GM21576 (cell line): Measurements from ENCODE around the gene SPHK2.
"Not testable (repeated sequence)": the region's sequence is repeated elsewhere in the genome, so short reads cannot be mapped to it uniquely, and the experiment has no call there.

ENCODE experiments used
- ATAC-seq: cut with Tn5 transposase; IDR thresholded peaks from one replicate; pipeline ENCODE4 v1.9.1; 2021; ENCODE audit warnings: mild to moderate bottlenecking, moderate library complexity; ENCODE audit not compliant: unreplicated experiment

The SPHK2 gene

DNA sequence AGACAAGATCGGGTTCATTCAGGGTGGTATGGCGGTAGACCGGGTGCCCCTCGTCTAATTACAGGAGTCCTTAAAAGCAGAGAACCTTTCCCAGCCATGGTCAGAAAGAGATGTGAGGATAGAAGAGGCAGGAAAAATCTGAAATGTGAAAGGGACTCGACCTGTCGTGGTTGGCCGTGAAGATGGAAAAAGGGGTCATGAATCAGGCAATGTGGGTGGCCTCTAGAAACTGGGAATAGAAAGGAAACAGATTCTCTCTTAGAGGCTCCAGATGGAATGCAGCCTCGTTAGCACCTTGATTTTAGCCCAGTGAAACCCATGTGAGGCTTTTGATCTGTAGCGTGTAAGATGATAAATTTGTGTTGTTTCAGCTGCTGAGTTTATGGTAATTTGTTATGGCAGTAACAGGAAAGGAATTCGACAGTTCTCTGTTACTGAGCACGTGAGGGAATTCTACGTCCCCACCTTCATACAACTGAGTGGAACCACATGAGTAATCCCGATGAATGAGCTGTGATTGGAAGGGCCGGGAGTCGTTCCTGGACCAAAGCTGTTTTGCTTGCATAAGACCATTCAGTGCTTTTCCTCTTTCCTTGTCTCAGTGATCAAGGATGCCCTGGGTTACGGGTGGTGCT lies 37.7 kb downstream of the SPHK2 start:
- ATAC-seq, result no peak

DNA sequence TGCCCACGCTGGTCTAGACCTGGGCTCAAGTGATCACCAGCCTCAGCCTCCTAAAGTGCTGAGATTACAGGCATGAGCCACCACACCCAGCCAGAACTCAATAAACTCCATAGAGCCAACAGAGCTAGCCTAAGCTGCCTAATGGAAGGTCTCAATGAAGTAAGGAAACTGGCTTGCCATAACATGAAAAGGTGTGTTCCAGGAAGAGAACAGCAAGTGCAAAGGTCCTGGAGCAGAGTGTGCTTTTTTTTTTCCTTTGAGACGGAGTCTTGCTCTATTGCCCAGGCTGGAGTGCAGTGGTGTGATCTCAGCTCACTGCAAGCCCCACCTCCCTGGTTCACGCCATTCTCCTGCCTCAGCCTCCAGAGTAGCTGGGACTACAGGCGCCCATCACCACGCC lies 38.5 kb downstream of the SPHK2 start:
- not testable (repeated sequence) for ATAC-seq

DNA sequence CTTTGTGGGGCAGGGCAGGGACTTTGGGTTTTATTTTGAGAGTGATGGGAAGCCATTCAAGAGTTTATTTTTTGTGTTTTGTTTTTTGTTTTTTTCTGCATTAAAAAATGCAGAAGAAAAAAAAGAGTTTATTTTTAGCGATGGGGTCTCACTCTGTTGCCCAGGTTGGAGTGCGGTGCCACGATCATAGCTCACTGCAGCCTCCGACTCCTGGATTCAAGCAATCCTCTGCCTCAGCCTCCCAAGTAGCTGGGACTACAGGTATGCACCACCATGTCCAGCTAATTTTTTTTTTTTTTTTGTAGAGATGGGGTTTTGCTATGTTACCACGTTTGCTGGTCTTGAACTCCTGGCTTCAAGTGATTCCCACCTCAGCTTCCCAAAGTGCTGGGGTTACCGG lies 39.2 kb downstream of the SPHK2 start:
- no peak for ATAC-seq

DNA sequence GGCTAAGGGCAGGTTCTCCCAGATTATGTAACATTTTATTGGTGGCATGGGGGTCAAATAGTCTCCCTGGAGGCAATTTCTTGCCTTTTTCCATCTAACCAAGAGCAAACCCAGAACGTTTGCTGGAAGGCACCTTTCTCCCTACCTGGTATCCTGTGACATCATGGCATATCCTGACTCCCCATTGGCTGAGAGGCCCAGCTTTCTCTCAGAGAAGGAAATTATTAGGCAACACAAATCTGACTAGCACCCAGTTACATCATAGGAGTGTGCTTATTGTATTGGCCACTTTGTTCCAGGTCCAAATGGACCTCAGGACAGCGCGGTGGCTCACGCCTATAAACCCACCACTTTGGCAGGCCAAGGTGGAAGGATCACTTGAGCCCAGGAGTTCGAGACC lies 40.5 kb downstream of the SPHK2 start:
- ATAC-seq, result no peak

DNA sequence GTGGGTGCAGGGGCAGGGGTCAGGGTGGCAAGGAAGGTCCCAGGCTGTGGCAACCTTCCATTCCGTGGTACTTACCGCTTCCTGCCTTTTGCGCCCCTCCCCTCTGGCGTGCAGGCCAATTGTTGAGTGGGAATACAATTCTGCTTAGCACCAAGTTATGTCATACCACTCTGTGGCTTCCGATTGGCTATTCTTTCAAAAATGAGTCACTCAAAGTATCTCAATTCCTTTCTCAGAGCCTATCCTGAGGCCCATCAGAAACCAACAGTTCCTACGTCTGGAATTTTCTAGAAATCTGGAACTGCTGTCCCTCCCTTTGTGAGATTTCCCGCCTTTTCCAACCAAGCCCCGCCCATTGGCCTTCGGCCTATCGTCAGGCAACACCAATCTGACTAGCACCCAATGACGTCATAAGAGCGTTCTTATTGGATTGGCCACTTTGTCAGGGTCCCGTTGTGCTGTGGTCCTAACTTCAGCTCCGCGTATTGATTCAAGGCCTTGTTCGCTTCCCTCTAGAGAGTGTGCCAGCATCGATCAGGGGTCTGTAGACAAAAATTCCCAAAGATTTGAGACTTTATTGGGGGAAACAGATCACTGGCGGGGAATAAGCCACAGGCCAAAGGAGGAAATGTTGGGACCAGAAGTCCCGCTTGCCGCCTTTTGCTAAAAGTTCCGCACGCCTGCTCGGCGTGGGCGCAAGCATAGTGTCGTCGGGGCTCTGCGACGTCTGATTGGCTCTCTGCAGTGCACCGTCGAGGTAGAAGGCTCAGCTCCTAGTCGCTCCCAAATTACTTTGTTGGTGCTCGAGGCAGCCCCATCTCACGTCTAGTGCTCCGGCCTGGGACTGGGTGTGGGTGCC lies 41.8 kb downstream of the SPHK2 start:
- ATAC-seq, result peak; percentile 71

DNA sequence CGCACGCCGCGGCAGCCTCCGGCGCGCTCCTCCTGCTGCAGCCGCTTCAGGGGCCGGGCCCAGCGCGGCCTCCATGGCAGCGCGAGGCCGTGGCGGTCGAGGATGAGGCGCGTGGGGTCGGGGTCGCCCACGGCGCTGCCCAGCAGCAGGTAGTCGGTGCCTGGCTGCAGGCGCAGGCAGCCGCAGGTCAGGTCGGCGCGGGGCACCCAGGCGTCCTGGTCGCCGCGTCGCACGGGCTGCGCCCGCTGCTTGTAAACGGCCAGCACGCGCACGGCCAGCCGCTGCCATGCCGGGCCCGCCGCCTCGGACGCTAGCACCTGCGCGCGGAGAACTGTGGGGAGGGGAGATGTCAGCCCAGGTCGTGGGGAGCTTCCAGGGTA lies 42.4 kb downstream of the SPHK2 start:
- no peak for ATAC-seq

DNA sequence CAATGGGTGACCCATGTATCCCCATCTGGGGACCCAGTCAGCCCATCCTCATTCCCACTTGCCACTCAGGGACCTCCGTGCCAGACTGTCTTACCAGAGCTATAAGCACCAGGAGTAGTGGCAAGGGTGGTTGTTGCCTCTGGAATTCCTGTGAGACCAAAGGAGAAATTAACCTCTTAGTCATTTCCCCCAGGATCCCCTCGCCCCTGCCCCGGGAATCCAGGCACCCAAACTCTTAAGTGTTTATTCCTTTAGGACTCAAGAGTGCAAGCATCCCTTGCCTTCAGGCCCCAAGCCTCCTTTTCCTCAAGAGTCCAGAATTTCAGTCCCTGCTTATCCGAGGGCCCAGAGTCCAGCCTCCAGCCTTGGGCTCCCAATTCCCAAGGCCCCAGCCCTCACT lies 44.4 kb downstream of the SPHK2 start:
- no peak for ATAC-seq

DNA sequence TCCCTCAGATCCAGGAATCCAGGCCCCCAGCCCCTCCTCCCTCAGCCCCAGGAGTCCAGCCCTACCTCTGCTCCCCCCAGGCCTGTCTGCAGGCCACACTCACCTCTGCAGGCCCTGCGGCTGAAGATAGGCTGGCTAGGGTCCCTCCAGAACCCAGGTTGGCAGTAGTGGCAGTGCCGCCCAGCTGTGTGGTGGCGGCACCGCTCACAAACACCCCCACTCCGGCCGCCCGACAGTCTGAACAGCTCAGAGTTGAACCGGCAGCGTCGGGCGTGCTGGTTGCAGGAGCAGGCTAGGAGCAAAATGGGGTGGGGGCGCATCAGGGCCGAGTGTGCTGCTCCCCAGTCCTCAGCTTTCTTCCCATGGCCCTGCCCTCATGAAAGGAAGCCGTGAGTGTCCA lies 45.2 kb downstream of the SPHK2 start:
- no peak for ATAC-seq

DNA sequence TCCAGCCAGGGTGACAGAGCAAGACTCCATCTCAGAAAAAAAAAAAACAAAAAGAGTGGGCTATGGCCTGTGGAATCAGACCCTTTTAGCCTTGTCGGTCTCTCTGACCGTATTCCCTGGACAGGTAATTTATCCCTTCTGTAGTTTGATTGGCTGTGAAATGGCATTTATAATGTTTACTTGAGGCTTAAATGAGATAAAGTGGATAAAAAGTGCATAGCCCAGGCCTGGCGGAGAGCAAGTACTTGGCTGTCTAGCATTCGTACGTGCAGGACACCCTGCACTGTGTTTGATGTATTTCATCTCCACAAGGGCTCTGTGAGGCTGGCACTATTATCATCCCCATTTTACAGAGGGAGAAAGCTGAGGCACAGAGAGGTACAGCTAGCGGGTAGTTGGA lies 46.5 kb downstream of the SPHK2 start:
- ATAC-seq, result no peak

DNA sequence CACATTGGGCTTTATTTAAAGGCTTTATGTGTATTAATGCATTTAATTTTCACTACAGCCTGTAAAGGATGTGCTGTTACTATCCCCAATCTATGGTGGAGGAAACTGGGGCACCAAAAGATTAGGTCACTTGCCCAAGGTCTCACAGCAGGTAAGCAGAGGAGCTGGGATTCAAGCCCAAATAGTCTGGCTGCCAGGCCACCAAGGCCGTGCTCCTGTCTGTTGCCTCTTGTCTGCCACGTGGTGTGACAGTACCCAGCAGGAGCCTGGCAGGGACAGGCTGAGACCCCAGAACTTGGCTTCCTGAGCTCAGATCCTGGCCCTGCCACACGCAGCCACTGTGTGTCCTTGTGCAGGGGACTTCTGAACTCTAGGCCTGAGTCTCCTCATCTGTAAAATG lies 49.0 kb downstream of the SPHK2 start:
- ATAC-seq, result no peak

DNA sequence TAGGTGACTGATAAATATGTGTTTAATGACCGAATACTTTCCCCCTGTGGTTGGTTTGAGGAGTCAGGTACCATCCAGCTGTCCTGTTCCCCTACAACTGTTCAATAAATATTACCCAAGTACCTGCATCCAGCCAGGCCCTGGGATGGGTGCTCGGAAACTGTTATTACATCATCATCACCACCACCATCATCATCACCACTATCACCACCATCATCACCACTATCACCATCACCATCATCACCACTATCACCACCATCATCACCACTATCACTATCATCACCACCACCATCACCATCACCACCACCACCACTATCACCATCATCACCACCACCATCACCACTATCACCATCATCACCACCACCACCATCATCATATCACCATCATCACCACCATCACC lies 49.5 kb downstream of the SPHK2 start:
- no peak for ATAC-seq

DNA sequence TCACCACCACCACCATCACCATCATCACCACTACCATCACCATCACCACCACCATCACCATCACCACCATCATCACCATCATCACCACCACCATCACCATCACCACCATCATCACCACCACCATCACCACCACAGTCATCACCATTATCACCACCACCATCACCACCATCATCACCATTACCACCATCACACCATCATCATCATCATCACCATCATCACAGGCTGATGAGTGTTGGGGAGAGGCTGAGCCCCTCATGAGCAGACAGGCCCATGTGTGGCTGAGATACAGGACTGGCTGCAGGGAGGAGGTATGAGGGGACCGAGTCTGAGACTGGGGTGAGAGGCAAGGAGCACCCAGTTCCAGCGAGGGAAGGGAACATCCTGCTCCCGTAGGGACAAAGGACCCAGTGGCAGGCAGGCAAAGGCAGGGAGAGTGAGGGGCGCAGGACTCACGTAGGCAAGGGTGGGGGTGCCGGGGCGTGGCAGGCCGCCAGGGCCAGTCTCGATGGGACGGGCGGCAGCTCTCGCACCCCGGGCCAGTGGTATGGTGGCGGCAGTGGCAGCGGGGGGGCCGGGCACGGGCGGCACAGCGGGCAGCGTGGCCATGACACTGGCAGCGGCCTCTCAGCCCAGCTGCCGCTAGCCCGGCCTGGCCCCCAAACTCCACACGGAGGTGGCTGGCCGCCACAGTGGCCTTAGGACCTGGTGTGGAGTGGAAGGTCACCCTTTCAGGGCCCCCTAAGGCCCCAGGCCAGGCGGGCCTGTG lies 50.8 kb downstream of the SPHK2 start:
- no peak for ATAC-seq

DNA sequence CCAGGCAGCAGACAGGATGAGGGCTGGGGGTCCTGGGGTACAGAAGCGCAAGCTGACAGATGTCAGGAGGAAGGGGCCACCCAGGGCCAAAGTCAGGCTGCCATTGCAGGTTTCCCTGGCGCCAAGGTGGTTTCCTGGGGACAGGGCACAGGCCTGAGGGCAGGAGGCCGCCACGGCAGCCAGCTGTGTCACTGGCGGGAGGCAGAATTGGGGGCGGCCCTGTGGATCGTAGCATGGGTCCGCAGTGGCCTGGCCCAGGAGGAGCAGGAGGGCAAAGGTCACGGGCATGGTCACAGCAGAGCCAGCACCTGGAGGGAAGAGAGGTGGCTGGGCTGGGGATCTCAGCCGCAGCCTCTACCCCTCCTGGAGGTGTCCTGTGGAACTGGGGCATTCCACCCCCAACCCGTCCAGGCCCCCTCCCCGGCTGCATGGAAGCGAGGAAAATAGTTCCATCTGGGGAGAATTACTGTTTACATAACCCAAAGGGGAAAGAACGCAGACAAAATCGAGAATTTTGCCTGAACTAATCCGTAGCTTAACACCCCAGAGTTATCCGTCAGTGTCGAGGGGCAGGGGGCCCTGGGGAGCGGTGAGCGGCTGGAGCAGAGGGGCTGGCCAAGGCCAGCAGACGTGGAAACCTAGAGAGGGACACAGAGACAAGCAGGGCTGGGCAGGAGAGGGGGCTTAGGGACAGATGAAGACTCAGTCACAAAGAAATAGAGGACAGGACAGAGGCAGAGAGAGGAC lies 51.6 kb downstream of the SPHK2 start:
- ATAC-seq, result no peak

DNA sequence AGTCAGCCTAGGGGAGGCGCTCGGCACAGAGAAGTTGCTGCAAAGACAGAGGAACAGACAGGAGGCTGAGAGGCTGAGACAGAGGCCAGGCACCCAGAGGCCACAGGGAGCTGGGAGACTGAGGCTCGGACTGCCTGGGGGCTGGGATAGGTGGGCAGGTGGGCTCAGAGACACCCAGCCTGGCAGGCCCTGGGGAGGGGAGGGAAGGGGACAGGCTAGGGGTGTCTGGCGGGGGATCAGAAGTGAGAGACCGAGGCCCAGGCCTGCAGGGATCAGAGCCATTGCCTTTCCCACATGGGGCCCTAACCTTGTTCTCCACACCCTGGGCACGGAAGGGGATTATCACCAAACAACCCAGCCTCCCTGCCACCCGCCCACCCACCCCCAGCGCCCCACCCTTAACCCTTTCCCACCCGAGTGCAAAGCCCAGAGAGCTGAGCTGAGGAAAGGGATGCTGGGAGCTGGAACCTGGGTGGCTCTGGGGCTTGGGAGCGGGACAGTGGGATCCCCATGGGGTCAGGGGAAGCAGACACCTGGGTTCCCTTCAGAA lies 52.2 kb downstream of the SPHK2 start:
- no peak for ATAC-seq

DNA sequence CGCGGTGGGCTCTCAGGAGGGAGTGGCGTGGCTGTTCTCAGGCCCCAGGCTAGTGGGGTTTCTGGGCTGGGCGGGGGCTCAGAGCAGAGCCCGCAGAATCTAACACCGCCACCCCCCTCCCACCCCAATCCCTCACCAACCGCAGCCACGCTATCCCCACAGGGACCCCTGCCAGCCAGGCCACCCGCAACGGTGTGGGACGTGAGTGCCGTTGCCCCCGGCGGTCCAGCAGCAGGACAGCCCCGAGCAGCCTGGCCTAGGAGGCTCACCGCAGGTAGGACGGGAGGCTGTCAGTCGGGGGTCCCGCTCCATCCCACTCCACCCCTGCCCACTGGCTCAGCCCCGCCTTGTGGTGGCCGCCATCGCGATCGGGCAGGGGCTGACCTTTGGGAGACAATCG lies 53.7 kb downstream of the SPHK2 start, which contains the start of gene NTN5:
TSS of gene NTN5 (minus strand) at position 24 of the 400 bp plus-strand sequence. CDS start 2,031 bp downstream, outside the sequence.
- no peak for ATAC-seq

DNA sequence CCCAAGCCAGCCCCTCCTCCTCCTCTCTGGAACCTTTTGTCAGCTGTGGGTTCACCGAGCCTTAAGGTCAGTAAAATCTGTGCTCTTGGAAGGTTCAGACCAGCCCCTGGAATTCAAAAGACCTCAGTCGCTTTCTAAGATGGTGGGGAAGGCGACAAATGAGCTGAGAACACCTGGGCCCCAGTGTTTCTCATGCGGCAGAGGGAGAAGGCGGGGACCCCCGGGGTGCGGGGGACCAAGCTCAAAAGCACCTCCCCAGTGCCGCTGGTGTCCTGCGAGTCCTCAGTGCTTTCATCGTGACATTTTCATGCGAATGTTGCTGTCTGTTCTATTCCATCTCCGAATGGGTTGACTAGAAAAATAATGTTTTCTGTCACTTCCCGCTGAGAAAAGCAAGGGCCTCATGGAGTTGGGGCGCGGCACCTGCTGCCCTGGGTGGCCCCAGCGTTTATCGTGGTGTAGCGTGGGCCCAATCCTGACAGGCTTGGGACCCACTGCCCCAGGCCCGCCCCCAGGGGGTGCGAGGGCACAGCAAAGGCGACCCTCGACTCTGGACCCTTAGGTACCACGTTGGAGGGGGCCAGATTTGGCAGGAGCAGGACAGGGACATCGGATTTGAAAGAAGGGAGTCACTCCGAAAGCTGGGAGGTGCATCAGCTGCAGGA lies 54.3 kb downstream of the SPHK2 start:
- ATAC-seq, result no peak

DNA sequence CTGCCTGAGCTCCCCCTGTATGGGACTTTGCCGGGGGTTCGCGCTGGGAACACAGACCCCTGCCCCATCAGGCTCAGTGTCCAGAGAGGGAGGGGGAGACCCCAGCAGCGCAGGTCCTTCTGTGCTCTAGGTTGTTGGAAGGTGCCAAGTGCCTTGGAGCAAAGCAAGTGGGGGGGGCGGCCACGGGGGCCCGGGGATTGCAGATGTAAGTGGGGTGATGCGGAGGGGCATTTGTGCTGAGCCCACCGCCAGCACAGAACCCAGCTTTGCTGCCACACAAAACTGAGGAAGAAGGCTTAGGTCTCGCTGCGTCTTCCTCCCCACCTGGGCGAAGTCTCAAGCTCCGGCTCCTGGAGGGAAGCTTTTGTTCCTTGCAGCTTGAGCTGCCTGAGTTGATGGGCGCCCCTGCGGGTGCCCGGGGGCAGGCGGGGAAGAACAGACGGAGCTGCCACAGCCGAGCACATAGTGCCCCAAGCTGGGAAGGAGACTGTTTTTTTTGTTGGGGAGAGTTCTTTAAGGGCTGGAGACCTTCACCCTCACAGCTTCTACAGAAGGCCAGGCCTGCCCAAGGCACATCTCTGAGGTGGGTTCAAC lies 55.0 kb downstream of the SPHK2 start:
- ATAC-seq, result no peak

DNA sequence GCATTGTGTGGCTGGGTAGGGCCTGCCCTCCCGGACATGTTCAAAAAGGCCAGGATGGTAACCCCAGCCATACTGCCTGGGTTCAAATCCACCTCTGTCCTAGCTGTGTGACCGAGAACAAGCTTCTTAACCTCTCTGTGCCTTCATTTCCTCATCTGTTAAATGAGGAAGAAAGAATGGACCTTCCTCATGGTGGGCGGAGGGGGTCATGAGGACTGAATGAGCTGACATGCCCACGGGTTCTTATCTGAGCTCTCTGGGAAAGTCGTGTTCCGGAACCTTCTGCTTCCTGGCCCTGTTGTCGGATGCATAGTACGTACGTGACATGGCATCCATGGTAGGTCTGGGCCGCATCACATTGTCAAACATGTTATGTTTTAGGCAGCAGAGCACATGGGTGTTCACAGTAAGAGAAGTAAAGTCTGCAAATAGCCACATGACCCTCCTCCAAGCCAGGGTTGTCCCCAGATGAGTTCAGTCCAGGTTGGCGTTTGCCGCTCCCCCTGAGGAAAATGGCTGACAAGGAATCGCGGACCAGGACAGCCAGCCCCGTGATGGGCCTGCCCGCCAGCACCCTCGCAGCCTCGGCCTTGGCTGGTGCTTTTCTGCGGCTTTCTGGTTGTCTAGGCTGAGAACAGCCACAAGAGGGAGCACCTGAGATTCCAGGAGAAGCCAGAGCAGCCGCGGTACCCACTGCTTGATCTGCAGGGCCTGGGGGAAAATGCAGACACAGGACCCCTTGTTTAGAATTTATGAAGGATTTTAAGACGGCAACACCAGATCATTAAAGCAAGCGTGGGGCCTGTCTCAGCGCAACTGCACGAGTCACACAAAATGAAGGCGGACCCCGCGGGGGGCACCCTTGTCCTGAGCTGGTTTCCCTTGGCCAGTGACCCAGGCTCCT lies 55.9 kb downstream of the SPHK2 start:
- no peak for ATAC-seq

DNA sequence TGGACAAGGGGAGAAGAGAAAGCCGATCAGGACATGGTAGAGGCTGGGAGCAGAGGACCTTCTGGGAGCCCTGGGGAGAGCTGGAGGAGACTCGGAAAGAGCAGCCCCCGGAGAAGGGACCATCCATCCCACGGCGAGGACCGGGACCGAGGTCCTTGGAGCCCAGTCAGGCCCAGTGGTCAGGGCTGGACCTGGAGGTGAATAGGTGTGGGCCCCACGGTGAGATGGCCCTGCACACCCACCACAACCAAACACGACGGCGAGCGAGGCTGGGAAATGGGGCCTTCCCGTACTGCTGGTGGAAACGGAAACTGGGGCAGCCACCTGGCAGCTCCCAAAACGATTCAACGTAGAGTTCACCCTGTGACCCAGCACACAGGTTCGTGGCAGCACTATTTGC lies 57.2 kb downstream of the SPHK2 start:
- no peak for ATAC-seq
